HepG2 (cell line): ENCODE results near the gene CCDC157. TPM values are rescaled to one million over a fixed set of nuclear protein-coding genes. Genes with fewer than 3 reads are reported as not detected.

ENCODE experiments used
- ATAC-seq: fragments of 200-7000 bp; cut with Tn5 transposase; 3 replicates; pipeline ENCODE4 v1.9.1; 2020; ENCODE audit warnings: mild to moderate bottlenecking, moderate library complexity
- BruUV-seq: library from RNA; stranded (reverse); fragments of 400-500 nt; replicated peaks from 2 replicates; lab custom pipeline; 2021; lab: Mats Ljungman, UMichigan
- CTCF ChIA-PET: fragments of 300-600 bp; formaldehyde crosslinking; extraction: SDS; loops from one replicate; lab custom pipeline; 2021; ENCODE audit warnings: low total read pairs, inconsistent platforms, low intra/inter-chr PET ratio; lab: Yijun Ruan, JAX
- POLR2A ChIA-PET: fragments of 350-600 bp; sonication (Branson Sonifier 250); formaldehyde crosslinking; loops from one replicate; lab custom pipeline; 2020; ENCODE audit warnings: antibody characterized with exemption, inconsistent platforms; lab: Yijun Ruan, JAX
- DNase-seq: peaks from one replicate; pipeline ENCODE4 v3.0.0-alpha.2; 2015; ENCODE audit warnings: low spot score
- FAIRE-seq: peaks from 3 replicates; lab custom pipeline; 2011; peaks lifted over from hg19 to GRCh38; lab: Jason Lieb, UNC
- H2AFZ ChIP-seq: one replicate; pipeline ENCODE4 v1.6.1; 2011; ENCODE audit warnings: low read length, inconsistent platforms
- H3K27ac ChIP-seq: fragments of 300-600 bp; 3 replicates; pipeline ENCODE4 v1.8.0; 2011; ENCODE audit warnings: mixed run types, mild to moderate bottlenecking, mixed read lengths, low read length, inconsistent platforms; ENCODE audit not compliant: insufficient read depth; ENCODE audit errors: extremely low read length
- H3K27me3 ChIP-seq, 2 experiments: fragments of 200-600 bp in 1 of 2; 2 replicates in 1 of 2; 3 replicates in 1 of 2; pipeline versions ENCODE4 v1.6.0 to v1.8.0; 2011; ENCODE audit warnings: low read length in 2 of 2, mild to moderate bottlenecking in 2 of 2, moderate library complexity in 2 of 2, inconsistent platforms in 1 of 2; ENCODE audit not compliant: insufficient read depth in 2 of 2, control insufficient read depth in 1 of 2
- H3K36me3 ChIP-seq, 2 experiments: fragments of 200-600 bp in 1 of 2; replicated peaks in 1 of 2; 2 replicates in 1 of 2; 3 replicates in 1 of 2; pipeline versions ENCODE4 v1.5.1 to v1.8.0; 2011; ENCODE audit warnings: low read length in 2 of 2, inconsistent platforms in 1 of 2; ENCODE audit not compliant: insufficient read depth in 2 of 2, control insufficient read depth in 1 of 2
- H3K4me1 ChIP-seq: 2 replicates; pipeline ENCODE4 v1.5.1; 2012; ENCODE audit warnings: low read length, inconsistent platforms; ENCODE audit not compliant: insufficient read depth
- H3K4me2 ChIP-seq: 2 replicates; pipeline ENCODE4 v1.6.0; 2011; ENCODE audit warnings: low read depth, low read length, inconsistent platforms
- H3K4me3 ChIP-seq, 3 experiments: fragments of 200-600 bp in 1 of 3; sonication (generic), shearing (Covaris generic) in 1 of 3; replicated peaks in 1 of 3; 2 replicates each; pipeline ENCODE4 v1.5.1; 2011 to 2016; ENCODE audit warnings: low read length in 3 of 3, inconsistent platforms in 2 of 3, low read depth in 2 of 3, mild to moderate bottlenecking in 2 of 3, control low read depth in 1 of 3, mixed read lengths in 1 of 3; ENCODE audit not compliant: insufficient read depth in 1 of 3
- H3K79me2 ChIP-seq: one replicate; pipeline ENCODE4 v1.6.1; 2011; ENCODE audit warnings: low read length, inconsistent platforms; ENCODE audit not compliant: insufficient read depth
- H3K9ac ChIP-seq: 2 replicates; pipeline ENCODE4 v1.6.0; 2011; ENCODE audit warnings: mild to moderate bottlenecking, low read depth, low read length, inconsistent platforms; ENCODE audit not compliant: insufficient read depth
- H3K9me3 ChIP-seq: 2 replicates; pipeline ENCODE4 v1.5.1; 2012; ENCODE audit warnings: mild to moderate bottlenecking, low read length
- H4K20me1 ChIP-seq: 2 replicates; pipeline ENCODE4 v1.6.0; 2011; ENCODE audit warnings: inconsistent platforms, mild to moderate bottlenecking, low read length, moderate library complexity; ENCODE audit not compliant: insufficient read depth
- ARNTL ChIP-seq: sonication (generic); formaldehyde crosslinking; IDR thresholded peaks from 2 replicates; pipeline ENCODE4 v1.4.0; 2020; ENCODE audit warnings: mild to moderate bottlenecking, missing genetic modification reagents
- BCL6 ChIP-seq: IDR thresholded peaks from 2 replicates; pipeline ENCODE4 v1.6.1; 2016; ENCODE audit warnings: missing genetic modification reagents, missing compliant biosample characterization
- HNF1B ChIP-seq: sonication (generic); formaldehyde crosslinking; IDR thresholded peaks from 2 replicates; pipeline ENCODE4 v1.5.1; 2020; ENCODE audit warnings: mild to moderate bottlenecking, moderate library complexity, missing genetic modification reagents
- SIX4 ChIP-seq: sonication (generic); formaldehyde crosslinking; IDR thresholded peaks from 2 replicates; pipeline ENCODE4 v1.4.0; 2020; ENCODE audit warnings: missing genetic modification reagents
- TFDP1 ChIP-seq: IDR thresholded peaks from 2 replicates; pipeline ENCODE4 v1.6.1; 2016; ENCODE audit warnings: missing compliant biosample characterization, missing genetic modification reagents, borderline replicate concordance
- TMF1 ChIP-seq: sonication (generic); formaldehyde crosslinking; IDR thresholded peaks from 2 replicates; pipeline ENCODE4 v1.8.1; 2022; ENCODE audit warnings: low read depth, missing genetic modification reagents
- WGBS: methylation state at CpG from one replicate; pipeline ENCODE4 v1.1.6; 2017; ENCODE audit warnings: low lambda C conversion rate; 5-methylcytosine and 5-hydroxymethylcytosine counted together
- in situ Hi-C: cut with HindIII; loops from 2 replicates; pipeline ENCODE4 v1.10.0; 2017; ENCODE audit warnings: low pct_unique_long_range_greater_than_20kb; ENCODE audit not compliant: extremely low pct_ligation_motif_present
- intact Hi-C: fragments of 100-400 bp; cut with micrococcal nuclease; formaldehyde crosslinking; loops from one replicate; pipeline ENCODE4 v1.10.0; 2022; ENCODE audit not compliant: unreplicated experiment
- polyA plus RNA-seq, 8 experiments: library from polyadenylated mRNA; depleted of rRNA in 3 of 8; stranded (reverse) in 7 of 8; unstranded in 1 of 8; fragments of >200 nt; fragmentation: Illumina TruSeq in 4 of 8; extraction: Trizol in 4 of 8; gene quantifications; 2 replicates each; pipeline versions ENCODE4 v1.2.1 to v1.2.3, GENCODE V29; 2011 to 2016; ENCODE audit warnings: low read depth in 4 of 8, missing spikeins in 1 of 8, mixed read lengths in 1 of 8; ENCODE audit not compliant: insufficient read depth in 1 of 8
- total RNA-seq, 5 experiments: library from RNA; depleted of rRNA; stranded (reverse); fragments of >200 nt; fragmentation: Illumina TruSeq; extraction: Trizol; gene quantifications; 2 replicates each; pipeline ENCODE4 v1.2.3, GENCODE V29; 2016; ENCODE audit warnings: low read depth in 1 of 5

The CCDC157 gene
- total and polyA plus RNA-seq, 2 of the 13 experiments (the other 11 are each of a cell fraction or from before 2014, with no cell fraction given): 1.4 to 1.6 TPM

GRCh38 chr22:30361916-30362650 lies 5.3 kb downstream of the CCDC157 start:
- DNase-seq: no peak
- intact Hi-C loops: no loop called here
- peaks cover 11% of the 10 kb centered on the region; the same call in 1 of the 2 replicates for H3K4me1 ChIP-seq
- POLR2A ChIA-PET: no interaction called here
- WGBS: 81% methylated on average over 8 of the region's 10 CpGs
- H3K4me3 ChIP-seq: no peak overlapping the region
- H3K79me2 ChIP-seq: no peaks in the 10 kb centered on the region
- in situ Hi-C loops: no loop called here
- ATAC-seq: no peak
- no peak overlapping the region for H3K9ac ChIP-seq
- H3K36me3 ChIP-seq: no peaks in the 10 kb centered on the region; a peak in 1 of 5 replicates
- no peak overlapping the region for H2AFZ ChIP-seq
- no peaks in the 10 kb centered on the region for H3K9me3 ChIP-seq
- no peak for FAIRE-seq
- BruUV-seq: no TSS peak
- no peak overlapping the region for H3K27ac ChIP-seq
- H3K27me3 ChIP-seq: no peaks in the 10 kb centered on the region
- no peak overlapping the region for H3K4me2 ChIP-seq
- TF ChIP-seq HNF1B: no peak
- no peak for TF ChIP-seq TMF1 (CRISPR knock-in tag)
- TF ChIP-seq ARNTL (CRISPR knock-in tag): no peak
- no peak for TF ChIP-seq BCL6 (CRISPR knock-in tag)
- TF ChIP-seq TFDP1 (CRISPR knock-in tag): no peak
- TF ChIP-seq SIX4: no peak
- CTCF ChIA-PET: no interaction called here
- no peaks in the 10 kb centered on the region for H4K20me1 ChIP-seq
